GM12878 (cell line): ENCODE measurements around the gene CDCA8. TPM values are rescaled to one million over a fixed set of nuclear protein-coding genes. Genes with fewer than 3 reads are reported as not detected.

ENCODE experiments used
- ATAC-seq: fragments of 200-7000 bp; cut with Tn5 transposase; 3 replicates; pipeline ENCODE4 v1.9.1; 2020; ENCODE audit warnings: mild to moderate bottlenecking, moderate library complexity
- BruUV-seq: library from RNA; stranded (reverse); fragments of 400-500 nt; replicated peaks from 2 replicates; lab custom pipeline; 2021; lab: Mats Ljungman, UMichigan
- CTCF ChIA-PET: fragments of 300-600 bp; sonication (Branson Sonifier 250); formaldehyde crosslinking; extraction: SDS; loops from one replicate; lab custom pipeline; 2021; ENCODE audit warnings: inconsistent platforms; lab: Yijun Ruan, JAX
- POLR2A ChIA-PET: fragments of 350-600 bp; formaldehyde crosslinking; extraction: SDS; loops from one replicate; lab custom pipeline; 2021; ENCODE audit warnings: inconsistent platforms; lab: Charles Lee
- RAD21 ChIA-PET: fragments of 300-600 bp; sonication (Branson Sonifier 250); formaldehyde crosslinking; loops from one replicate; lab custom pipeline; 2023; ENCODE audit warnings: antibody characterized with exemption; ENCODE audit not compliant: unreplicated experiment; lab: Charles Lee
- SMC1A ChIA-PET: fragments of 300-600 bp; sonication (Branson Sonifier 250); formaldehyde crosslinking; loops from one replicate; lab custom pipeline; 2023; ENCODE audit not compliant: unreplicated experiment, uncharacterized antibody; lab: Charles Lee
- DNase-seq: peaks from one replicate; pipeline ENCODE4 v3.0.0-alpha.2; 2011; ENCODE audit warnings: low read depth, low spot score
- FAIRE-seq: peaks from 3 replicates; lab custom pipeline; 2011; peaks lifted over from hg19 to GRCh38; lab: Jason Lieb, UNC
- H2AFZ ChIP-seq: 2 replicates; pipeline ENCODE4 v1.6.0; 2011; ENCODE audit warnings: low read depth, low read length, control low read depth; ENCODE audit not compliant: control insufficient read depth
- H3K27ac ChIP-seq: 2 replicates; pipeline ENCODE4 v1.5.1; 2011; ENCODE audit warnings: control low read depth; ENCODE audit not compliant: control insufficient read depth, insufficient read depth
- H3K27me3 ChIP-seq, 2 experiments: replicated peaks in 1 of 2; 2 replicates each; pipeline versions ENCODE4 v1.6.0 to v1.6.1; 2011; ENCODE audit warnings: low read length in 1 of 2; ENCODE audit not compliant: control insufficient read depth in 2 of 2, insufficient read depth in 2 of 2
- H3K36me3 ChIP-seq, 2 experiments: 2 replicates each; pipeline ENCODE4 v1.5.1; 2011; ENCODE audit warnings: low read length in 1 of 2; ENCODE audit not compliant: control insufficient read depth in 2 of 2, insufficient read depth in 2 of 2
- H3K4me1 ChIP-seq: 2 replicates; pipeline ENCODE4 v1.6.1; 2011; ENCODE audit warnings: mild to moderate bottlenecking, low read length, moderate library complexity, mixed read lengths; ENCODE audit not compliant: control insufficient read depth, insufficient read depth
- H3K4me2 ChIP-seq: 2 replicates; pipeline ENCODE4 v1.6.0; 2011; ENCODE audit warnings: control low read depth; ENCODE audit not compliant: control insufficient read depth, insufficient read depth
- H3K4me3 ChIP-seq: fragments of 200-600 bp; sonication (generic); 2 replicates; pipeline ENCODE4 v1.5.1; 2016
- H3K79me2 ChIP-seq: 2 replicates; pipeline ENCODE4 v1.6.0; 2011; ENCODE audit warnings: low read length; ENCODE audit not compliant: control insufficient read depth, insufficient read depth
- H3K9ac ChIP-seq: 2 replicates; pipeline ENCODE4 v1.8.0; 2011; ENCODE audit warnings: low read length, control low read depth, mixed read lengths; ENCODE audit not compliant: control insufficient read depth, insufficient read depth
- H3K9me3 ChIP-seq: replicated peaks from 3 replicates; pipeline ENCODE4 v1.5.1; 2011; ENCODE audit warnings: mild to moderate bottlenecking, low read length; ENCODE audit not compliant: control insufficient read depth, insufficient read depth
- H4K20me1 ChIP-seq: 2 replicates; pipeline ENCODE4 v1.6.0; 2011; ENCODE audit not compliant: control insufficient read depth, insufficient read depth
- CBX5 ChIP-seq: sonication (generic); IDR thresholded peaks from 2 replicates; pipeline ENCODE4 v1.6.1; 2016; ENCODE audit warnings: low read depth, moderate library complexity, mild to moderate bottlenecking, inconsistent platforms
- FOXM1 ChIP-seq: IDR thresholded peaks from 2 replicates; pipeline ENCODE4 v1.6.1; 2012; ENCODE audit warnings: low read depth, mild to moderate bottlenecking, inconsistent platforms, low read length, moderate library complexity
- JUNB ChIP-seq: IDR thresholded peaks from 2 replicates; pipeline ENCODE4 v1.6.1; 2016; ENCODE audit warnings: antibody characterized with exemption, mild to moderate bottlenecking
- KLF5 ChIP-seq: fragments of 450-650 bp; IDR thresholded peaks from 2 replicates; pipeline ENCODE4 v1.6.1; 2014; ENCODE audit warnings: mild to moderate bottlenecking; ENCODE audit not compliant: partially characterized antibody
- NFIC ChIP-seq: IDR thresholded peaks from 2 replicates; pipeline ENCODE4 v1.6.1; 2012; ENCODE audit warnings: low read depth, mild to moderate bottlenecking, inconsistent platforms, low read length, moderate library complexity
- NFYA ChIP-seq: IDR thresholded peaks from 2 replicates; pipeline ENCODE4 v1.6.1; 2011; ENCODE audit warnings: low read depth, mild to moderate bottlenecking, low read length, improper control_type of control experiment, borderline replicate concordance
- NFYB ChIP-seq: IDR thresholded peaks from 2 replicates; pipeline ENCODE4 v1.6.1; 2011; ENCODE audit warnings: low read depth, mild to moderate bottlenecking, low read length, improper control_type of control experiment, moderate library complexity; ENCODE audit not compliant: insufficient read depth
- PAX5 ChIP-seq: IDR thresholded peaks from 2 replicates; pipeline ENCODE4 v1.6.1; 2011; ENCODE audit warnings: low read depth, low read length, borderline replicate concordance
- PAX8 ChIP-seq: fragments of 450-650 bp; IDR thresholded peaks from 2 replicates; pipeline ENCODE4 v1.6.1; 2017; ENCODE audit warnings: mild to moderate bottlenecking, moderate library complexity
- PML ChIP-seq: IDR thresholded peaks from 2 replicates; pipeline ENCODE4 v1.6.1; 2012; ENCODE audit warnings: low read length, inconsistent platforms
- RAD51 ChIP-seq: fragments of 450-650 bp; IDR thresholded peaks from 2 replicates; pipeline ENCODE4 v1.6.1; 2016; ENCODE audit warnings: moderate library complexity, mild to moderate bottlenecking, inconsistent platforms
- REST ChIP-seq: IDR thresholded peaks from 2 replicates; pipeline ENCODE4 v1.6.1; 2012; ENCODE audit warnings: mild to moderate bottlenecking, low read depth, low read length
- SREBF2 ChIP-seq: IDR thresholded peaks from 2 replicates; pipeline ENCODE4 v1.6.1; 2012; ENCODE audit warnings: mild to moderate bottlenecking, low read length
- TARDBP ChIP-seq: IDR thresholded peaks from 2 replicates; pipeline ENCODE4 v1.6.1; 2016; ENCODE audit warnings: borderline replicate concordance
- ZBTB33 ChIP-seq: fragments of 450-650 bp; IDR thresholded peaks from 2 replicates; pipeline ENCODE4 v1.6.1; 2017; ENCODE audit warnings: mild to moderate bottlenecking
- ZNF217 ChIP-seq: fragments of 450-650 bp; IDR thresholded peaks from 2 replicates; pipeline ENCODE4 v1.6.1; 2017; ENCODE audit warnings: antibody characterized with exemption, mild to moderate bottlenecking
- WGBS: methylation state at CpG from one replicate; pipeline ENCODE4 v1.1.6; 2016; ENCODE audit warnings: low lambda C conversion rate; ENCODE audit not compliant: insufficient replicate concordance, insufficient coverage; ENCODE audit errors: missing lambda C conversion rate; 5-methylcytosine and 5-hydroxymethylcytosine counted together
- in situ Hi-C: fragments of 300-500 bp; cut with MboI; formaldehyde crosslinking; loops from 9 replicates; pipeline ENCODE4 v1.14.3; 2018; ENCODE audit warnings: mixed read lengths
- intact Hi-C: fragments of 100-400 bp; cut with micrococcal nuclease; formaldehyde crosslinking; loops from one replicate; pipeline ENCODE4 v1.14.2; 2022; ENCODE audit not compliant: unreplicated experiment
- polyA plus RNA-seq, 11 experiments: library from polyadenylated mRNA; depleted of rRNA in 4 of 11; unstranded in 6 of 11; stranded (reverse) in 5 of 11; fragments of >200 nt; fragmentation: Nextera tagmentation in 4 of 11; fragmentation: Illumina TruSeq in 1 of 11; extraction: Ambion mirVana in 4 of 11; extraction: Trizol in 1 of 11; gene quantifications; 1 replicate in 1 of 11; 2 replicates in 10 of 11; pipeline versions ENCODE4 v1.2.1 to v1.2.3, GENCODE V29; 2011 to 2016; ENCODE audit warnings: inconsistent platforms in 2 of 11, missing spikeins in 2 of 11, low read depth in 1 of 11
- total RNA-seq, 4 experiments: library from RNA; depleted of rRNA in 3 of 4; stranded (reverse); fragments of >200 nt in 3 of 4; fragmentation: Illumina TruSeq in 1 of 4; extraction: Trizol in 1 of 4; gene quantifications; 2 replicates each; pipeline versions ENCODE4 v1.2.1 to v1.2.3, GENCODE V29; 2013 to 2021

CDCA8 gene
- total and polyA plus RNA-seq, 10 of the 15 experiments (the other 5 are each of a cell fraction or from before 2014, with no cell fraction given), result 21.3 to 98.1 (median 61.4) TPM

- Histone ChIP-seq H3K9ac (no peak overlapping the region), H2AFZ (no peak overlapping the region), H3K27me3 (peaks cover 0 to 3% of the 10 kb centered on the region in 2 experiments; a peak in 3 of 4 replicates), H4K20me1 (no peaks in the 10 kb centered on the region), H3K9me3 (no peaks in the 10 kb centered on the region), H3K4me3 (no peak overlapping the region), H3K27ac (no peak overlapping the region), H3K36me3 (no peaks in the 10 kb centered on the region), H3K79me2 (no peaks in the 10 kb centered on the region), H3K4me1 (no peaks in the 10 kb centered on the region), H3K4me2 (no peak overlapping the region)
- ATAC-seq, result no peak
- POLR2A ChIA-PET, result no interaction called here
- no peak for FAIRE-seq
- SMC1A ChIA-PET, result no interaction called here
- BruUV-seq, result no TSS peak
- WGBS, result 43% methylated on average over 14 of the region's 14 CpGs
- DNase-seq, result no peak
- CTCF ChIA-PET, result interaction anchor here (1.3 kb wide), 1 partner anchor 16 kb away, joined by 3 read pairs; no protein-coding TSS in a partner anchor
- RAD21 ChIA-PET, result interaction anchor here (0.9 kb wide), 1 partner anchor 134 kb away, joined by 3 read pairs; the partner anchor contains the start of gene MTF1
- TF ChIP-seq FOXM1 (no peak), CBX5 (no peak), NFYB (no peak), PML (no peak), PAX5 (no peak), ZNF217 (no peak), NFYA (no peak), ZBTB33 (no peak), REST (no peak), SREBF2 (no peak), KLF5 (no peak), JUNB (no peak), TARDBP (no peak), RAD51 (no peak), PAX8 (no peak), NFIC (no peak)
- in situ Hi-C loops, result no loop called here
- intact Hi-C loops, result no loop called here
Measured at GRCh38 chr1:37725851-37726613, 33.7 kb downstream of the CDCA8 start.
